ENCODE data around the gene UMODL1.

DNA sequence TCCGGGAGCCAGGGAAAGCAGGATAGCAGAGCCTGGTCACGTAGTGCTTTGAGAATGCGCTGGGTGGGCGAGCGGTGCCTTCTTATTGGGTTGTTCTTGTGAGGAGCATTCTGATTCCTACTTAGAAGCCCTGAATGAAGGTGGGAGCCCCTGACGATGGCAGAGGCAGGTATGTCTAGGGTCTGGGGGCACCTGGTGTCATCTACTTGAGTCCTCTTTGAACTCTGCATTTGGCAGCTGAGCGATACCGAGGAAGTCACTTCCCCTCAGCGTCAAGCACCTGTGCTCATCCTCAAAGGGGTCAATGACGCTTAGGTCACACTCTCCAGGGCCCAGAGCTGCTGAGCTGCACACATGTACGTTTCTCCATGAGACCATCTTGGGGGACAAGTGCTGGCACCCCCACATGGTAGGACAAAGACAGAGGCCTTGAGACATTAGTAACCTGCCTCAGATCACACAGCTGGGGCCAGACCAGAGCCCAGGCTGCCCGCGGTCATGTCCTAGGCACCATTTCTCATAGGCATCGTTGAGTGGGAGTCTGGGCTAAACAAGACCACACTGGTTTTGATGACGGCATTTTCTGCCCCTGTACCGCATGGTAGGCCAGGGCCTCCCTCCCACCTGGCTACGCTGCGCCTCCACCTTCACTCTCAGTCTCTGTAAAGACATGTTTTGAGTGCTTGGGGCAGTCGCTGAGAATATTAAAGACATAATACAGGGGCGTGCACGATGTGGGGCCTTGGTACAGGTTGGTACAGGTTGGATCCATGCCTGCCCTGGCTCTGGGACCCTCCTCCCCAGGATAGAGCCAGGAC, 78.7 kb downstream of the UMODL1 start:
- TF ChIP-seq, protein P1, sequence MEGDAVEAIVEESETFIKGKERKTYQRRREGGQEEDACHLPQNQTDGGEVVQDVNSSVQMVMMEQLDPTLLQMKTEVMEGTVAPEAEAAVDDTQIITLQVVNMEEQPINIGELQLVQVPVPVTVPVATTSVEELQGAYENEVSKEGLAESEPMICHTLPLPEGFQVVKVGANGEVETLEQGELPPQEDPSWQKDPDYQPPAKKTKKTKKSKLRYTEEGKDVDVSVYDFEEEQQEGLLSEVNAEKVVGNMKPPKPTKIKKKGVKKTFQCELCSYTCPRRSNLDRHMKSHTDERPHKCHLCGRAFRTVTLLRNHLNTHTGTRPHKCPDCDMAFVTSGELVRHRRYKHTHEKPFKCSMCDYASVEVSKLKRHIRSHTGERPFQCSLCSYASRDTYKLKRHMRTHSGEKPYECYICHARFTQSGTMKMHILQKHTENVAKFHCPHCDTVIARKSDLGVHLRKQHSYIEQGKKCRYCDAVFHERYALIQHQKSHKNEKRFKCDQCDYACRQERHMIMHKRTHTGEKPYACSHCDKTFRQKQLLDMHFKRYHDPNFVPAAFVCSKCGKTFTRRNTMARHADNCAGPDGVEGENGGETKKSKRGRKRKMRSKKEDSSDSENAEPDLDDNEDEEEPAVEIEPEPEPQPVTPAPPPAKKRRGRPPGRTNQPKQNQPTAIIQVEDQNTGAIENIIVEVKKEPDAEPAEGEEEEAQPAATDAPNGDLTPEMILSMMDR (IDR thresholded peaks at IDR 0.05), result no peak
- TF ChIP-seq POLR2AphosphoS5 (IDR thresholded peaks at IDR 0.05) (no peak), EP300 (IDR thresholded peaks at IDR 0.05) (no peak)
